ENCODE results near the gene FTCD.

DNA sequence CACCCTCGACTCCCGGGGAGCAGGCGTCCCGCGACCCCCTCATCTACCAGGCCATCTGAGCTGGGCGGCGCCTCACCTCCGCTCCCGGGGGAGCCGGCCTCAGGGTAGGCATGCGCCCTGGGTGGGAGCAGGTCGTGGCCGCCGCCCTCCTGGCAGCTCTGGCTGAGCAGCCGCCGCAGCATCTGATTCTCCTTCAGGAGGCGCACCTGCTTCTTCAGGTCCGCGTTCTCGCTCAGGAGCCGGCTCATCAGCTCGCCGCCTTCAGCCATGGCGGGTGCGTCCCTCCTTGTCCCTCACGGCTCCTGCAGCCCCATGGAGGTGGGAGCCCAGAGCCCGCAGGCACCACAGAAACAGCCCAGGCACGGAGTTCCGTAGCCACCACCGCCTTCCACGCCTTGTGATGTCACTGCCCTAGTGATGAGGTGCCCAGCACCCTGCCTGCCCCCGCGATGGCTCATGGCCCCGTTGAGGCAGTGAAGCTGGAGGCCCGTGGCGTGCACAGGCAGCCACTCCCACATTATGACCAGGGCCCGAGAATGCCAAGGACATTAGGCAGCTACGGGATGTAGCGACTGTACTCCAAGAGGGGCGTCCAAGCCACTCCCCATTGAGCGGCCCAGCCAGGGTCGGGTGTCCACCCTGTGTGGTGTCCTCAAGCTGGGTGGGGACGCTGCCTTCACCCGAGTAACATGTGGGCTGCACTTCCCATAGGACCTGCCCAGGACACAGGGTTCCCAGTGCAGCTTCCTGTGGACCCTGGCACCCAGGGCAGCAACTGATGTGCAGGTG is 27.4 kb upstream of the FTCD start:
- TF ChIP-seq CTCF (IDR thresholded peaks at IDR 0.05) (no peak), POLR2A (IDR thresholded peaks at IDR 0.05) (no peak)

Data from uterus (tissue), 2 donors.